ENCODE results near the gene RALGDS. TPM values are rescaled to one million over a fixed set of nuclear protein-coding genes. Genes with fewer than 3 reads are reported as not detected.

Gene RALGDS
- total and polyA plus RNA-seq, 9 of the 15 experiments (the other 6 are each of a cell fraction or from before 2014, with no cell fraction given), result 0.75 to 43.3 (median 27.1) TPM

- H3K36me3 ChIP-seq (ENCODE audit: control insufficient read depth, insufficient read depth, low read length), result no peaks in the 10 kb centered on the region
- peak overlapping the region; percentile 61 for H2AFZ ChIP-seq (ENCODE audit: low read depth, low read length)
- H3K4me2 ChIP-seq (ENCODE audit: insufficient read depth, low read length), result peak overlapping the region; percentile 77
- no peaks in the 10 kb centered on the region for H3K9me3 ChIP-seq (replicated peaks; ENCODE audit: control insufficient read depth, insufficient read depth, low read depth, low read length)
- H3K27ac ChIP-seq (ENCODE audit: extremely low read depth, low read depth, low read length), result peak overlapping the region; percentile 90
- FAIRE-seq (peak; percentile 95), ATAC-seq (peak; percentile 76), DNase-seq (ENCODE audit: extremely low read depth in 1 of 4, low spot score in 3 of 4) (peak; percentile 53 to 94 (median 72))
- ChIA-PET CTCF (ENCODE audit: low intra/inter-chr PET ratio) (no interaction called here), POLR2A (interaction anchor here (0.5 to 1.5 kb wide), 11 partner anchors 10 to 671 kb away, joined by 3 to 9 read pairs (median 4); no protein-coding TSS in a partner anchor)
- H3K79me2 ChIP-seq (ENCODE audit: control insufficient read depth, insufficient read depth, low read length), result peaks cover 73% of the 10 kb centered on the region
- H3K9me1 ChIP-seq (ENCODE audit: control insufficient read depth, insufficient read depth, low read length), result no peaks in the 10 kb centered on the region
- H3K27me3 ChIP-seq (ENCODE audit: control insufficient read depth in 2 of 2, insufficient read depth in 2 of 2, low read length in 2 of 2), result no peaks in the 10 kb centered on the region
- in situ Hi-C loops (cut with MboI), result no loop called here
- H4K20me1 ChIP-seq (replicated peaks; ENCODE audit: control insufficient read depth, insufficient read depth, low read length), result peaks cover 11% of the 10 kb centered on the region
- intact Hi-C loops (cut with micrococcal nuclease), result loop anchor here (1.0 to 2.0 kb wide), 2 partner anchors 14 to 21 kb away; no protein-coding TSS in a partner anchor
- 1% methylated on average over 19 of the region's 19 CpGs for WGBS (ENCODE audit: insufficient coverage, low coverage, missing lambda C conversion rate)
- peaks cover 59 to 89% of the 10 kb centered on the region in 2 experiments for H3K4me1 ChIP-seq (replicated peaks in 1 of 2; ENCODE audit: control insufficient read depth in 2 of 2, insufficient read depth in 2 of 2, low read length in 2 of 2)
- no TSS peak for BruUV-seq (replicated peaks)
- peak overlapping the region; percentile 61 to 84 for H3K9ac ChIP-seq (ENCODE audit: insufficient read depth in 1 of 2, low read depth in 2 of 2, low read length in 2 of 2)
- H3K4me3 ChIP-seq, result peak overlapping the region; percentile 14; the same call in 1 of the 2 replicates
- TF ChIP-seq ZNF740 (CRISPR knock-in tag; IDR thresholded peaks at IDR 0.05) (no peak), ZNF740 (tag; IDR thresholded peaks at IDR 0.05) (peak in 1 of 2 experiments; percentile 61; a peak in 1 of 4 replicates), ZNF76 (CRISPR knock-in tag; IDR thresholded peaks at IDR 0.05; ENCODE audit: borderline replicate concordance) (no peak), MAZ (CRISPR knock-in tag; conservative IDR thresholded peaks at IDR 0.05 in 1 of 2, IDR thresholded peaks at IDR 0.05 in 1 of 2) (peak; percentile 40 to 56; a peak in 2 of 4 replicates), CAMTA2 (CRISPR knock-in tag; conservative IDR thresholded peaks at IDR 0.05) (no peak), ZBTB40 (IDR thresholded peaks at IDR 0.05) (0 out of 2 replicates have a peak, but pooled peaks have one; percentile 29), ZBTB40 (CRISPR knock-in tag; IDR thresholded peaks at IDR 0.05) (no peak), SAP30 (IDR thresholded peaks at IDR 0.05; ENCODE audit: borderline replicate concordance, insufficient read depth, low read depth, low read length, poor library complexity, severe bottlenecking) (no peak), MBD2 (IDR thresholded peaks at IDR 0.05; ENCODE audit: borderline replicate concordance, low read depth) (peak; percentile 42; the same call in 1 of the 2 replicates), SUPT5H (IDR thresholded peaks at IDR 0.05) (peak; percentile 35; the same call in 1 of the 2 replicates), KAT2B (IDR thresholded peaks at IDR 0.05; ENCODE audit: low read depth, low read length) (no peak)
Observed at GRCh38 chr9:133122935-133123611, 2.0 kb upstream of the RALGDS start.
